Esophagus muscularis mucosa (tissue), 4 donors: ENCODE data around the gene SLC4A9. TPM values are rescaled to one million over a fixed set of nuclear protein-coding genes. Genes with fewer than 3 reads are reported as not detected.

ENCODE experiments used
- DNase-seq: peaks from one replicate; pipeline ENCODE4 v3.0.0-alpha.2; 2017; ENCODE audit errors: extremely low spot score
- H3K27ac ChIP-seq, 4 donors: fragments of 200-600 bp; sonication (generic); replicated peaks in 1 of 4; 1 replicate in 3 of 4; 2 replicates in 1 of 4; pipeline ENCODE4 v1.5.1; 2016 to 2019; ENCODE audit warnings: mild to moderate bottlenecking in 1 of 4
- H3K27me3 ChIP-seq, 4 donors: fragments of 200-600 bp; sonication (generic); one replicate each; pipeline versions ENCODE4 v1.5.1 to v1.6.0; 2016 to 2019
- H3K36me3 ChIP-seq, 4 donors: fragments of 200-600 bp; sonication (generic); one replicate each; pipeline ENCODE4 v1.5.1; 2016 to 2019
- H3K4me1 ChIP-seq, 4 donors: fragments of 200-600 bp; sonication (generic); one replicate each; pipeline ENCODE4 v1.5.1; 2016 to 2019
- H3K4me3 ChIP-seq, 4 donors: fragments of 200-600 bp; sonication (generic); 1 replicate in 2 of 4; 2 replicates in 2 of 4; pipeline ENCODE4 v1.5.1; 2016 to 2019; ENCODE audit warnings: mild to moderate bottlenecking in 4 of 4, moderate library complexity in 1 of 4
- H3K9me3 ChIP-seq, 4 donors: fragments of 200-600 bp; sonication (generic); 1 replicate in 3 of 4; 2 replicates in 1 of 4; pipeline ENCODE4 v1.5.1; 2016 to 2019
- EP300 ChIP-seq: sonication (generic); formaldehyde crosslinking; IDR thresholded peaks from one replicate; pipeline ENCODE4 v1.6.1; 2017; ENCODE audit warnings: antibody characterized with exemption
- POLR2A ChIP-seq: fragments of 450-650 bp; IDR thresholded peaks from one replicate; pipeline ENCODE4 v1.6.1; 2017; ENCODE audit warnings: antibody characterized with exemption, moderate library complexity, mild to moderate bottlenecking, low read depth
- POLR2AphosphoS5 ChIP-seq, 2 donors: sonication (generic); formaldehyde crosslinking; IDR thresholded peaks; one replicate each; pipeline ENCODE4 v1.6.1; 2017; ENCODE audit warnings: antibody characterized with exemption in 2 of 2
- WGBS: methylation state at CpG from one replicate; pipeline ENCODE4 v1.1.5; 2018; 5-methylcytosine and 5-hydroxymethylcytosine counted together
- intact Hi-C: fragments of 100-400 bp; cut with DNase I; formaldehyde crosslinking; loops from one replicate; pipeline ENCODE4 v1.15.1; 2023
- total RNA-seq, 4 donors: library from RNA; depleted of rRNA; stranded (reverse); fragments of >200 nt; gene quantifications; one replicate each; pipeline versions ENCODE4 v1.1.0 to v1.2.1, GENCODE V29; 2016
- TF ChIP-seq, protein P1 (sequence below), 3 experiments: fragments of 200-600 bp in 2 of 3; fragments of 450-650 bp in 1 of 3; sonication (generic) in 2 of 3; IDR thresholded peaks; one replicate each; pipeline ENCODE4 v1.5.1; 2017 to 2019; ENCODE audit warnings: antibody characterized with exemption in 3 of 3, mild to moderate bottlenecking in 2 of 3, moderate library complexity in 1 of 3

Gene SLC4A9
- total RNA-seq, 4 donors from 2014 or later: not detected

DNA sequence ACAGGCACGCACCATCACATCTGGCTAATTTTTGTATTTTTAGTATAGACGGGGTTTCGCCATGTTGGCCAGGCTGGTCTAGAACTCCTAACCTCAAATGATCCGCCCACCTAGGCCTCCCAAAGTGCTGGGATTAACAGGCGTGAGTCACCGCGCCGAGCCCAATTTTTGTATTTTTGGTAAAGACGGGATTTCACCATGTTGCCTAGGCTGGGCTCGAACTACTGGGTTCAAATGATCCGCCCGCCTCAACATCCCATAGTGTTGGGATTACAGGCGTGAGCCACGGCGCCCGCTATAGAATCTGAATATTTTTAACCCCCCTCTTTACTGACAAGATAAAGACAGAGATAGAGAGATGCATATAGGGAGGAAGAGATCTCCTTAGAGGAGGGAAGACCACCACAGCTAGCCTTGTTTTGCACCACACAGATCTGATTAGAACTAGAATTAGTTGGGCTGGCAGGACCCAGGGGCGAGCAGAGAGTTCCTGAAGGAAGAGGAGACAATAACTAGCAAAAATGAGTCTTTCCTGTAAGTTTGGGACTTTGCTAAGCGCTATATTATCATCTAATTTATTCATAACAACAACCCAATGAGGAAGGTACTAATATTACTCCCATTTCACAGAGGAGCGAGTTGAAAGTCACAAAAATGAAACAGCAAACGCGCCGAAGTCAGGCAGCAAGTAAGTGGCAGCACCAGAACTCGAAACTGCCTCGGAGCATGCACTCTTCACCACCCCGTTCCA, 40.2 kb downstream of the SLC4A9 start:
- TF ChIP-seq POLR2A: no peak
- TF ChIP-seq POLR2AphosphoS5 (IDR thresholded peaks at IDR 0.05): no peak
- TF ChIP-seq EP300: no peak
- TF ChIP-seq, protein P1, sequence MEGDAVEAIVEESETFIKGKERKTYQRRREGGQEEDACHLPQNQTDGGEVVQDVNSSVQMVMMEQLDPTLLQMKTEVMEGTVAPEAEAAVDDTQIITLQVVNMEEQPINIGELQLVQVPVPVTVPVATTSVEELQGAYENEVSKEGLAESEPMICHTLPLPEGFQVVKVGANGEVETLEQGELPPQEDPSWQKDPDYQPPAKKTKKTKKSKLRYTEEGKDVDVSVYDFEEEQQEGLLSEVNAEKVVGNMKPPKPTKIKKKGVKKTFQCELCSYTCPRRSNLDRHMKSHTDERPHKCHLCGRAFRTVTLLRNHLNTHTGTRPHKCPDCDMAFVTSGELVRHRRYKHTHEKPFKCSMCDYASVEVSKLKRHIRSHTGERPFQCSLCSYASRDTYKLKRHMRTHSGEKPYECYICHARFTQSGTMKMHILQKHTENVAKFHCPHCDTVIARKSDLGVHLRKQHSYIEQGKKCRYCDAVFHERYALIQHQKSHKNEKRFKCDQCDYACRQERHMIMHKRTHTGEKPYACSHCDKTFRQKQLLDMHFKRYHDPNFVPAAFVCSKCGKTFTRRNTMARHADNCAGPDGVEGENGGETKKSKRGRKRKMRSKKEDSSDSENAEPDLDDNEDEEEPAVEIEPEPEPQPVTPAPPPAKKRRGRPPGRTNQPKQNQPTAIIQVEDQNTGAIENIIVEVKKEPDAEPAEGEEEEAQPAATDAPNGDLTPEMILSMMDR (IDR thresholded peaks at IDR 0.05): peak in 1 of 3 experiments; percentile 13
- Histone ChIP-seq H3K27ac (peak overlapping the region; percentile 88 to 99 (median 96)), H3K4me3 (peak overlapping the region; percentile 91 to 100 (median 99)), H3K4me1 (peaks cover 29 to 39% (median 35%) of the 10 kb centered on the region in 4 donors), H3K36me3 (no peaks in the 10 kb centered on the region), H3K27me3 (no peaks in the 10 kb centered on the region), H3K9me3 (no peaks in the 10 kb centered on the region)
- intact Hi-C loops: loop anchor here (5.0 kb wide), 1 partner anchor 247 kb away; the partner anchor contains the start of genes IK and NDUFA2
- no peak for DNase-seq
- 46% methylated on average over 24 of the region's 25 CpGs for WGBS

DNA sequence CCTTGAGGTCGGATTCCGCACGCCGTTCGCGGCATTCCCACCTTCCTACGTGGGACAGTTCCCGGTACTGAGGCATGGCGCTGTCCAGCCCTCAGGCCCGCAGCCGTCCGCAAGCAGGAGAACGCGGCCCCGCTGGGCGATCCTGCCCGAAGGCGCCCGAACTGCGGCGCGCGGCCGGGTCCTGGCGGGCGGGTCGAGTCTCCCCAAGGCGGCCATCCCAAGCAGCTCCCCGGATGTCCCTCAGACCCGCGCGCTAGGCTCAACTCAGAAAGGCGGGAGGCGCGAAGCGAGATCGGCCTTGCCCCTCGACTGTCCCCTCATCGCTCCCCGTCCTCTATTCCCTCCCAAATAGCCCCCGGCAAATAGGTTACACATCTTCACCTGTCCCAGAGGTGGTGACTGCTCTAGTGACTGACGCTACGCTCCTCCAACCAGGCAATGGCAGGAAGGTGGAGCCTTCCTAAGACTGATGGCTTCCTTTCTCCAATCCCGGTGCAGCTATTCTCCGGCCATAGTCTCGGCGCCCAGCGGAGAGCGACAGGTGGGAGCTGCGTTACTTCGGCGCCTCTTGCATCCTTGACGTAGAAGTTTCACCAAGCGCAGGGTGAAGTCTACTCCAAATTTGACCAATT, 40.9 kb downstream of the SLC4A9 start:
- Histone ChIP-seq H3K36me3 (peaks cover 0 to 4% (median 0%) of the 10 kb centered on the region in 4 donors), H3K9me3 (no peaks in the 10 kb centered on the region), H3K27ac (peak overlapping the region; percentile 88 to 99 (median 96)), H3K4me3 (peak overlapping the region; percentile 91 to 100 (median 99)), H3K27me3 (no peaks in the 10 kb centered on the region), H3K4me1 (peaks cover 29 to 46% (median 42%) of the 10 kb centered on the region in 4 donors)
- TF ChIP-seq POLR2AphosphoS5 (IDR thresholded peaks at IDR 0.05) (peak; percentile 69 to 71), EP300 (no peak), POLR2A (peak; percentile 24)
- intact Hi-C loops: loop anchor here (5.0 kb wide), 1 partner anchor 246 kb away; the partner anchor contains the start of genes IK and NDUFA2
- 0% methylated on average over 5 of the region's 54 CpGs for WGBS
- peak; percentile 96 for DNase-seq

DNA sequence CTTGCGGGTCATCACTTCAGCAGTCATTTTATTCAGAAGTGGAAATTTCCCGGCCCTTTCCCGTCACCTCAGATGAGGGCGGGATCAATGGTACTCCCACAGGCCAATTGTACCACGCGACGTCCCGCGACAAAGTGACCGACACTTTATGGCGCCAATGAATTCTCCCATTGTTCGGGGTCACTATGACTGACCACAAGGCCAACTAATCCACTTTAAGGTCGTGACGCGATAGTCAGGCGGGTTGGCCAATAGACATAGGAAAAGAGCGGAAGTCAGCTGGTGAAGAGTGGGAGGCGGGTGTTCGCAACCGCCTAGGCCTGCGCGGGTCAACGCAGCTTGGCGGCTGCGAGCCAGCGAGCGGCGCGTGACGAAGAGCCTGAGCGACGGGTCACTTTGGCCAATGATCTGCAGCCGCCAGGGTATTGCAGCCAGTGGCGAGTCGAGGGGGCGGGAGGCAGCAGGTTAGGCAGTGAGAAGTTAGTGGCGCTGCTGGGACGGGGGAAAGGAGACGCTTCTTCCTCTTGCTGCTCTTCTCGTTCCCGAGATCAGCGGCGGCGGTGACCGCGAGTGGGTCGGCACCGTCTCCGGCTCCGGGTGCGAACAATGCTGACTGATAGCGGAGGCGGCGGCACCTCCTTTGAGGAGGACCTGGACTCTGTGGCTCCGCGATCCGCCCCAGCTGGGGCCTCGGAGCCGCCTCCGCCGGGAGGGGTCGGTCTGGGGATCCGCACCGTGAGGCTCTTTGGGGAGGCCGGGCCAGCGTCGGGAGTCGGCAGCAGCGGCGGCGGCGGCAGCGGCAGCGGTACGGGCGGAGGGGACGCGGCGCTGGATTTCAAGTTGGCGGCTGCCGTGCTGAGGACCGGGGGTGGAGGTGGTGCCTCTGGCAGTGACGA, 41.6 kb downstream of the SLC4A9 start, which contains the start of gene ANKHD1:
TSS of gene ANKHD1 (plus strand) at position 472 of the 896 bp plus-strand sequence. CDS start at position 607, 135 bp downstream.
- WGBS: under 1% methylated on average over 23 of the region's 83 CpGs
- Histone ChIP-seq H3K4me1 (peaks cover 29 to 49% (median 45%) of the 10 kb centered on the region in 4 donors), H3K9me3 (no peaks in the 10 kb centered on the region), H3K27me3 (no peaks in the 10 kb centered on the region), H3K4me3 (peak within 1 kb of the TSS; percentile 91 to 100 (median 99)), H3K27ac (peak within 1 kb of the TSS; percentile 98 to 99 (median 99)), H3K36me3 (peaks cover 0 to 10% (median 0%) of the 10 kb centered on the region in 4 donors)
- intact Hi-C loops: loop anchor here (5.0 kb wide), 1 partner anchor 246 kb away; the partner anchor contains the start of genes IK and NDUFA2
- peak; percentile 100 for DNase-seq
- TF ChIP-seq POLR2AphosphoS5 (IDR thresholded peaks at IDR 0.05): peak; percentile 98
- peak; percentile 86 for TF ChIP-seq POLR2A
- no peak for TF ChIP-seq EP300
- TF ChIP-seq, protein P1 (IDR thresholded peaks at IDR 0.05): peak in 1 of 3 experiments; percentile 46

DNA sequence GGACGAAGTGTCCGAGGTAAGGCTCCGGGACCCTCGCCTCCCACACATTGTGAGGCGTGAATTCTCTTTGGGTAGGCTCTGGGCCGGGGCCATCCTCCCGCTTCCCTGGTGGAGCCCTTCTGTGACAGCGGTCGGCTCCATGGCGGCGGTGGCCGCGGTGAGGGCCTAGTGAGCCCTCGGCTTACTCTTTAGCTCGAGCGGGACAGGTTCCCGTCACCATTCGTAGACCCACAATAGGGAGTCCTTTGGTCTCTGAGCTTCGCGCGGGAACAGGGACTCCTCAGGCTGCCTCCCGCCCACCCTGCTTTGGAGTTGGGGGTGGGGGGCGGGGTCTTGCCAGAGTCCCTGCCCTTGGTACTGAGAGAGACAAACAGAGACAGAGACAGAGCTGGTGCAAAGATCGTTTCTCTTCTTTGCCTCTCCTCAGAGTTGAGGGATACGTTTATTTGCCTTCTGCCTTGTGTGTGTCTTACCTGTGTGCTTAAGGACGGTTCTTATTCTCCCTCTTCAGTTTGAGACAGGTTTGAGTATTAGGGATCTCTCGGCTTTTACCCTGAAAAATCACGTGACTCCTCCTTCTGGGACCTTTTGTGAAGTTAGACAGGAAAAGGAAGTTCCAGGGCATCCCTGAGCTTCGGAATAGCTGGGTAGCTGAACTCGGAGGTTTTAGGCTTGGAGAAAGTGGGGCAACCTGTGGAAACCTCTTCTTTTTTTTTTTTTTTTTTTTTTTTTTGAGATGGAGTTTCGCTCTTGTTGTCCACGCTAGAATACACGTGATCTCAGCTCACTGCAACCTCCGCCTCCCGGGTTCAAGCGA, 42.5 kb downstream of the SLC4A9 start:
- Histone ChIP-seq H3K4me3 (peak overlapping the region; percentile 91 to 100 (median 99)), H3K27ac (peak overlapping the region; percentile 98 to 99 (median 99)), H3K9me3 (no peaks in the 10 kb centered on the region), H3K27me3 (no peaks in the 10 kb centered on the region), H3K36me3 (peaks cover 0 to 11% (median 0%) of the 10 kb centered on the region in 4 donors), H3K4me1 (peaks cover 29 to 54% (median 50%) of the 10 kb centered on the region in 4 donors)
- 7% methylated on average over 18 of the region's 36 CpGs for WGBS
- DNase-seq: no peak
- intact Hi-C loops: loop anchor here (5.0 kb wide), 1 partner anchor 245 kb away; the partner anchor contains the start of genes IK and NDUFA2
- TF ChIP-seq EP300 (no peak), POLR2AphosphoS5 (IDR thresholded peaks at IDR 0.05) (no peak), POLR2A (no peak)
- TF ChIP-seq, protein P1 (IDR thresholded peaks at IDR 0.05): no peak
